GM19438 (cell line): ENCODE measurements around the gene TES.

Experiments
- ATAC-seq: cut with Tn5 transposase; IDR thresholded peaks from one replicate; pipeline ENCODE4 v1.9.1; 2021; ENCODE audit warnings: low read depth; ENCODE audit not compliant: unreplicated experiment

The TES gene

DNA sequence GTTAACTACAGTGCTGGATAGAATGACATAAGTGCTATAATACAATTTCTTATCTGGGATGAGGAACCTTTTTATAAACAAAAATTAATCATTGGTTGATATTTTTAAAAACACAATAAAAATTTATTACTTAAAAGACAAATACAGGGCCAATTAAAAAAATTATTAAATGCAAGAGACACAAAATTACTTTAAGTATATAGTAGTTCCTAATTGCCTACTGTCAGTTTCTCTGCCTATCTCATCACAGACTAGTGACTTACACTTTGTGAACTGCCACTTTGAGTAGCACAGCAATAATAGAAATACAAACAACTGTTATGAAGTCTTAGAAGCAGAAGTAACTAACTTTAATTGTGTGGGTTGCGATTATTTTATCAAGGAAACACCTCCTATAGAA lies 8.4 kb downstream of the TES start:
- no peak for ATAC-seq

- no peak for ATAC-seq
These were observed 8.9 kb downstream of the TES start for GRCh38 chr7:116219288-116219687.

GRCh38 chr7:116219834-116220233 lies 9.5 kb downstream of the TES start:
- no peak for ATAC-seq

DNA sequence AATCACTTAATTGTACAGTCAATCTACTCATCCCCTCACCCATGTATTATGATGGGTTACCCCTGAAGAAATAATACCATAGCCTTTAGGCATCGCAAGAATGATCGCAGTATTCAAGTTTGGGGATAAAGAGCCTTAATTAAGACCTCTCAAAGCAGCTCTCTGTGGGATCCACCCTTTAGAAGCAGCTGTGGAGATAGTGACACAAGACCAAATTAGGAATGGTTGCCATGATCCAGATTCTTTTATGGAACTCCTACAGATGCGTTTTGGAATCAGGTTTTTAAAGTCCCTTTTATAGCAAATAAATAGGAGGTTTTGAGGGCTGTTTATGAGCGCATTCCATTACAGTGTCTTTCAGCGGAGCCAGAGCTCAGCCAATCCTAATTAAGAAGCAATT lies 12.2 kb downstream of the TES start:
- ATAC-seq, result no peak

DNA sequence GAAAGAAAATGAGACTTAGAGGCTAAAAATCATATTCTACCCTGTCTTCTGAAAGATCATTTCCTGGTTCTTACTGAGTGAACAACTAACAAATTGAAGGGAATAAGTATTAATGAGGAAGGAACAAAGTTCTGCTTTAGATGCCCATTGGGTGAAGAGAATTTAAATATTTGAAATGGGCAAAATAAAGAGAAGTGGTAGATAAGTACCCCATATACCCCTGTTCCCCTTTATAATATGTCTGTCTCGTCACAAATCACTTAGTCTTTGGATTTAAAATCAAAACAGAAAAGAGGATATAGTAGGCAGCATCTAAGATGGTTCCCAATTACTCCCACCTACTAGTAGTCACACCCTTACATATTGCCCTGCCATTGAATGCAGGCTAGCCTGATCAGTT lies 13.2 kb downstream of the TES start:
- ATAC-seq, result no peak

DNA sequence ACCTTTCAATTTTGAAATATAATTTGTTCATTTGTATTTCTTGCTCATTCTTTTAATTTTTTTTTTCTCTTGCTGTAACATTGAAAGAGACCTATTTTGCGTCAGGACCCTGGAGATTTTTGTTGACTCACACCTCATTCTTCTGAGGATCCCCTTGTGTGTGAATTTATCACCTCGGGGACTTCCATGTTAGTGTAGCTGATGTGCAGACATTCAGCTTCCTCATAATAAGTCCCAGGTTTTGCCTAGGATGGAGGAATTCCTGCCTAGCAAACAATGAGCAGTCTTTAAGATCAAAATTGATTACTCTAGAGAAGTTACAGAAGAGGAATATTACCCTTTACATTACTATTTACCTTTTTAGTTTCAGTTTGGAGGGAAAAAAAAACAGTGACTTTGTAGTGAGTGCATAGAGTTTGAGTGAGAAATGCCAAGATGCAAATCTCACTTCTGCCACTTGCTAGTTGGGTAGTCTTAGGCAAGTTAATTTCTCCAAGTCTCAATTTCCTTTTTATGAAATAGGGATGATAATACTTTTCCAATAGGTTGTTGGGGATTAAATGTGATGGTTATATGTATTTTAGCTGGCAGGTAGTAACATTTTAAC lies 14.3 kb downstream of the TES start:
- ATAC-seq, result no peak

DNA sequence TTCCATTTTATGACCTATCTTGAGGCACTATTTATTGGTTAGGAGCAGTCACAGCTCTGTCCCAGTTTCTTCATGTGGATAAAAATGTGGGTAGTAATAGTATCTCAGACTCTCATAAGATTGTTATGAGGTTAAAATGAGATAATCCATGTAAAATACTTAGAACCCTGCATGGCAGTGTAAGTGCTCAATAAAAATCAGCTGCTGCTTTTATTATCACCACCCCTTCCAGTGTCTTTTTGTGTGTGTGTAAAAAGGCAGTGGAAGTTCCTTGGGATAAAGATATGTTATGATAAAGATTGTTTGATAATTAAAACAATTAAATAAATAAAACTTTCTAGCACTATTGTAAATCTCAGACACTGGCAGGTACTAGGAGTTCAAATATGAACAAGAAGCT lies 15.5 kb downstream of the TES start:
- no peak for ATAC-seq

DNA sequence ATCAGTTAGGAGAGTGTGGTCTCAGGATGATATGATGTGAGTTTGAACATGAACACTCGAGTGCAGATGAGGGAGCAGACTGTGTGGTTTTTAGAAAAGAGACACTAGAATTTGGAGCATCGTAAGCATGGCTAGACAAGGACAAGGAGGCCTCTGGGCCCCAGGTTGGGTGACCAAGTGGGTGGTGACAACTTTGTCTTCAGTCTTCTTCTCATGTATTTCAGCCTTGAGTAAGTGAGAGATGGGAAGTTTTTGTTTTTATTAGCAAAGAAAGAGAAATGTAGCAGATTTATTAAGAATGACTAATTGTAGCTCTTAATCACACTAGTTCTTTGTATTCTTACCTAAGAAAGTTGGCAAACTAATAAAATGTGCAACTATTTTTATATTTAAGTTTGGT lies 16.3 kb downstream of the TES start:
- no peak for ATAC-seq

- no peak for ATAC-seq
These were observed 17.4 kb downstream of the TES start for GRCh38 chr7:116227678-116228239.

- no peak for ATAC-seq
These were observed 17.9 kb downstream of the TES start for GRCh38 chr7:116228241-116228640.

DNA sequence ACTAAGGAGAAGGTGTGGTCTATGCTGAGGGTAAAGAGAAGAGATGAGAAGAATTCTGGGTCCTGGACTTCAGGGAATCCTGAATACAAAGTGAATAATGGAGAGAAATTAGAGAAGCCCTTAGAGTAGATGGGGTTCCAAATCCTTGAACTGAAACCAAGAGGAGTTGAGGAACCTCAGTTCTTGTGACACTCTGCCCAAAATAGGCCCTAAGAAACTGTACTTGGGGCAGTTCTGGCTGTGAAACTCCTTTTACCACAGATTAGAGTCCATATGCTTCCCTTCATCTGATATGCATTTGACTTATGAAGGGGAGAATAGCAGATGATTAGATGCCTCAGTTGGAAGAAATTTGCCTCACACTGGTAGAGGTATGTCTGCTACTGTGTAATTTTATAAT lies 19.0 kb downstream of the TES start:
- ATAC-seq, result peak; percentile 63

DNA sequence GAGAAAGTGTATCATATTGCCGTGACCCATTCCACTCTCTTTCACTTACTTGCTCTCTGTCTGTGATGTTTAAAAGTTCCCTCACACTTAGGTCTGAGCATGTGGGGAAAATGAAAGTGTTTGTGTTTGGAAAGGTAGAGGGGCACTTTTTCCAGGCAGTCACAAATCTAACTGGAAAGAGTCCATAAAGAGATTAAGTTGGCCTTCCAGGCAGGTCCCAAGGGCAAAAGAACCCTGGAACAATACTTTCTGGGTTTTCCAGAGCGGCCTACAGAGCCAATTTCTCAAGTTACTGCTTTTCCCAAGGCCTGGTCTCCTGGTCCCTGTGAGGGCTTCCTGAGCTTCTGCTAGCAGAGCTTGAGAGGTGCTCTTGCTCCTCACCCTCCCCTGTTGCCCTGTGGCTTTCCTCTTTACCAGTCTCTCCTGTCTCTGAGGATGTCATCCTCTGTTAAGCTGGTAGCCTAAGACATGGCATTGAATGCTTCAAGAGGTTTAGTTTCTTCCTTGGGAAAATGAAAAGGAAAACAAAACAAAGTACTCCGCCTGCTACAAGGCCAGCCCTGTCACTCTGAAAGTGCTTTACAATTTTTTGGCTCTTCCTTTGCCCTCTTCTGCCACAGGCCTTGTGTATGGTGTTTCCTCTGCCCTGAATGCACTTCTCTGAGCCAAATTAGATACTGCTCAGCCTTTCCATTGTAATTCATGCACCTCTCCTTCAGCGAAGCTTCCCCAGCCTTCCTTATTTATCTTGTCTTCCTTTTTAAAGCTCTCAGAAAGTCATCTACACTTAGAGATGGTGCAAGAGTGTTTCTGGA lies 20.1 kb downstream of the TES start:
- ATAC-seq, result no peak

DNA sequence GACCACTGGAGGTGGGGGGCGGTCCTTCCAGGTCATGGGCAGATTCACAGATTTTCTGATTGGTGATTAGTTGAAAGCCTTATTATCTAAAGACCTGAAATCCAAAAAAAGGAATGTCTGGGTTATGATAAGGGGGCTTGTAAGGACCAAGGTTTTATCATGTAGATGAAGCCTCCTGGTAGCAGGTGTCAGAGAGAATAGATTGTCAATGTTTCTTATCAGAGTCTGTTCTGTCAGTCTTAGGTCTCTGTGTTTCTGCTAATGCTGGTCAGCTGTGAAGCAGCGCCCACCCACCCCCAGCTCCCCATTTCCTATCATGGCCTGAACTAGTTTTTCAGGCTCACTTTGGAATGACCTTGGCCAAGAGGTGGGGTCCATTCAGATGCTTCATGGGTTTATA lies 21.2 kb downstream of the TES start:
- ATAC-seq, result no peak

DNA sequence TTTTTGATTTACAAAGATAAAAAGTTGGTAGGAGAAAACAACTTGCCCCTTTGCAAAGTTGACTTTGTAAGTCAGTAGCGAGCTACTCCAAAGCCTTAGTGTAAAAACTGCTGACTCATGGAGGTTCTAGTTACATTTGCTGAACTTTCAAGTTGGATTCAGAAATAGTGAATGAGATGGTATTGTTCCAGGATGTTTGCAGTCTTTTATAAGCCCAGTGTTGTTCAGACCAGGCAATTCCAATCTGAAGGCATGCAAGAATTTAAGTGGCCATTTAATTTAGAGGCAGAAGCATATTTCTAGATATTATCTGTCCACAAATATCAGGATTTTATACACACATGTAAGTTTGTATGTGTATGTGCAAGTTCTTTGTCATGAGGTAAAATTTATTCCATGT lies 21.6 kb downstream of the TES start:
- no peak for ATAC-seq

DNA sequence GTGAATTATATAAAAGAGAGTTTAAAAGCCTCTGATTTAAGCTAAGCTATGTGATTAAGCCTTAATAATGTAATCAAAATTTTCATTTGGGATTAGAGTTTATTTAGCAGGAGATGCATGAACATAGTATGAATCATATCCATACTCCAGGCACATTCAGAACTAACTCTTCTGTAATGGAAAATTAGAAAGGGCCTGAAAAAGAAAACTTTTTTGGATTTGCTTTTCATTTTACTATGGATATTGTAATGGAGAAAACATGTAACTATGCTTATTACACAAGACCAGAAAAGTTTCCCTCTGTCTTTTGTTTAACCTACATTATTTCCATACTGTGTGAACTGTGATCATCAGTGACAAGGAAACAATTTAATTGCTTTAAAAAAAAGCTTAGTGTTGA lies 22.0 kb downstream of the TES start:
- no peak for ATAC-seq

DNA sequence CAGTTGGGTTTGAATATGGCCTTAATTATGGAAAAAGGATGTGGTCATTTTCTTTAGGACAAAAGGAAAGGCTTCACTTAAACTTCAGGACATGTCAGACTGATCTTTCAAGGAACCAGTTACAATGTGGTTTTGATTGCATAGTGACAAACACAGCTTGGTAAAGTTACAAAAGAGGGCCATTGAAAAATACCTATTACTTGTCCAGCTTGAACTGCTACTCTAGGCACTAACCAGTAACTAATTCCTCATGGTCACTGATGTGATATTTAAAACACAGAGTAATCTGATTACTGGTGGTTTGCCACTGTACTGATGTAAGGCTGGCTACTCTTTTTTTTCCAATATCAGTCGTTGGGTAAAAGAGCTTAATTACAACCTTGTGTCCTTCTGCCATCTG lies 22.6 kb downstream of the TES start:
- ATAC-seq, result no peak

- ATAC-seq, result no peak
These were observed 24.3 kb downstream of the TES start for GRCh38 chr7:116234517-116235200.

GRCh38 chr7:116235380-116235779 lies 25.0 kb downstream of the TES start:
- no peak for ATAC-seq

- ATAC-seq, result peak; percentile 65
These were observed 25.8 kb downstream of the TES start for GRCh38 chr7:116236020-116236630.

- no peak for ATAC-seq
These were observed 28.7 kb downstream of the TES start for GRCh38 chr7:116239020-116239419.

DNA sequence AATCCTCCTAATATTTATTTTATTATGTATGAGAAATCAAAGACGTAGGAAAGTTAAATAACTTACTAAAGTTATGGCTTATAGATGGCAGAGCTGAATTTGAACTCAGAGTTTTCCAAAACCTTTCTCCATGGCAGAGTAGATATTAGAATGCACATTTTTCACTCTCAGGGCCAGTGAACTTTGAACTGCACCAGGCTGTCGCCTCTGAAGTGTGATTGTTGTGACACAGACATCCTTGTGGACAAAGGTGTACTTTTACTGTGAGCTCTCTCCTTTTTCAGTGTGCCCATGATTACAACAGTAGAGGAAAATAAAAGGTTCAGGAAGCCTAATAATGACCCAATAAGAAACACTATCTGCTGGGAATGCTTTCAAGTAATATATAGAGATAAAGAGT lies 29.1 kb downstream of the TES start:
- ATAC-seq, result no peak
